KMS-11 (cell line): ENCODE measurements around the gene EPHB2.

ENCODE experiments used
- H2AFZ ChIP-seq: fragments of 200-600 bp; sonication (generic); 2 replicates; pipeline ENCODE4 v1.6.1; 2016; ENCODE audit warnings: antibody characterized with exemption, mixed run types, low read depth
- H3K27ac ChIP-seq: fragments of 200-600 bp; sonication (generic); 2 replicates; pipeline ENCODE4 v1.6.1; 2016; ENCODE audit warnings: mild to moderate bottlenecking, mixed run types
- H3K27me3 ChIP-seq: fragments of 200-600 bp; sonication (generic); 2 replicates; pipeline ENCODE4 v1.6.1; 2017; ENCODE audit warnings: mild to moderate bottlenecking, low read depth, mixed run types, moderate library complexity; ENCODE audit not compliant: insufficient read depth
- H3K36me3 ChIP-seq: fragments of 200-600 bp; sonication (generic); 2 replicates; pipeline ENCODE4 v1.6.1; 2017; ENCODE audit warnings: mild to moderate bottlenecking, mixed run types; ENCODE audit not compliant: insufficient read depth
- H3K4me1 ChIP-seq: fragments of 200-600 bp; sonication (generic); 2 replicates; pipeline ENCODE4 v1.6.1; 2016; ENCODE audit warnings: mild to moderate bottlenecking, low read depth, mixed run types; ENCODE audit not compliant: poor library complexity, severe bottlenecking
- H3K4me2 ChIP-seq: fragments of 200-600 bp; sonication (generic); 2 replicates; pipeline ENCODE4 v1.7.0; 2016; ENCODE audit warnings: mild to moderate bottlenecking, mixed run types
- H3K4me3 ChIP-seq: fragments of 200-600 bp; sonication (generic); IDR thresholded peaks from 2 replicates; pipeline ENCODE4 v1.6.1; 2017; ENCODE audit warnings: low read depth, low read length, mixed read lengths; ENCODE audit not compliant: insufficient read depth
- H3K79me2 ChIP-seq: fragments of 200-600 bp; sonication (generic); 2 replicates; pipeline ENCODE4 v1.6.1; 2016; ENCODE audit warnings: low read depth, mixed run types; ENCODE audit not compliant: insufficient read depth
- H3K9ac ChIP-seq: fragments of 200-600 bp; sonication (generic); 2 replicates; pipeline ENCODE4 v1.6.1; 2016; ENCODE audit warnings: mild to moderate bottlenecking, mixed run types
- H4K20me1 ChIP-seq: fragments of 200-600 bp; sonication (generic); 2 replicates; pipeline ENCODE4 v1.6.1; 2016; ENCODE audit warnings: mild to moderate bottlenecking, mixed run types; ENCODE audit not compliant: insufficient read depth
- CTCF ChIP-seq: fragments of 200-600 bp; sonication (generic); conservative IDR thresholded peaks from 2 replicates; pipeline ENCODE4 v1.6.1; 2017; ENCODE audit warnings: low read depth, mild to moderate bottlenecking, antibody characterized with exemption, low read length, moderate library complexity, mixed read lengths

The EPHB2 gene

GRCh38 chr1:22953057-22953739 is 242.6 kb downstream of the EPHB2 start:
- Histone ChIP-seq H3K27ac (no peak overlapping the region), H3K36me3 (no peaks in the 10 kb centered on the region), H2AFZ (no peak overlapping the region), H4K20me1 (no peaks in the 10 kb centered on the region), H3K4me2 (no peak overlapping the region), H3K79me2 (no peaks in the 10 kb centered on the region), H3K4me3 (no peak overlapping the region), H3K9ac (no peak overlapping the region), H3K4me1 (no peaks in the 10 kb centered on the region), H3K27me3 (no peaks in the 10 kb centered on the region)
- no peak for TF ChIP-seq CTCF

DNA sequence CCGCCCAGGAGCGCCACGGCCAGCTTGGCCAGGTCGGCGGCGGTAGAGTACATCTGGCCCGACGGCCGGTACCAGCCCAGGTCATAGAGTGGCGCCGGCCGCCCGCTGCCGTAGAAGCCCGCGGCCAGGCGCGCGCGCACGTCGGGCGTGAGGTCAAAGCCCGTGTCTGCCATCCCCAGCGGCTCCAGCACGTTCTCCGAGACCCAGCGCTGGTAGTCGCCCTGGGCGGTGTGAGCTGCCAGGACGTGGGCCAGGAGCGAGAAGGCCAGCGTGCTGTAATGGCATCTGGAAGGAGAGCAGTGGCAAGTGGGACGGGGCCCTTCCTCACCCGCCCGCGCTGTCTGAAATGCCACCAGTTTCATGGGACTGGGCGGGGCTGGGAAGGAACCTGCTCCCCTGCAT is 243.1 kb downstream of the EPHB2 start:
- Histone ChIP-seq H4K20me1 (no peaks in the 10 kb centered on the region), H3K4me2 (no peak overlapping the region), H3K79me2 (no peaks in the 10 kb centered on the region), H3K27ac (no peak overlapping the region), H3K9ac (no peak overlapping the region), H3K4me1 (no peaks in the 10 kb centered on the region), H3K4me3 (no peak overlapping the region), H2AFZ (no peak overlapping the region), H3K27me3 (no peaks in the 10 kb centered on the region), H3K36me3 (no peaks in the 10 kb centered on the region)
- no peak for TF ChIP-seq CTCF

DNA sequence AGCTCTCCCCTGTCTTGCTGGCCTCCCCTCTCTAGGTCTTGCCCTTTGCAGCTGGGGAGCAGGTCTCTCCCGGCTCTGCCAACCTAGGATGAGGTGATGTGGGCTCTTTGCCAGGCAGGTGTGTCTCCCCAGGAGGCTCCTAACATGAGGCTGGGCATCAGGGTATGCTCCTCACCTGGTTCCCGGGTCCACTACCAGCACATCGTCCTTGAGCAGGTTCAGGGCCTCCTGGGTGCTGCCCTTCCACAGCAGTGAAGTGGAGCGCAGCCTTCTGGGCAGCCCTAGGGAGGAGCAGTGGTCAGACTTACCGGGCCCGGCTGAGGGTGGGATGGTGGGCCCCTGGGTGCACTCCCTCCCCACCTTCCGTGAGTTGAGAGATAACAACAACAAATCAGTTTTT is 244.5 kb downstream of the EPHB2 start:
- Histone ChIP-seq H2AFZ (no peak overlapping the region), H3K27ac (no peak overlapping the region), H3K36me3 (no peaks in the 10 kb centered on the region), H3K9ac (no peak overlapping the region), H4K20me1 (no peaks in the 10 kb centered on the region), H3K4me1 (no peaks in the 10 kb centered on the region), H3K27me3 (no peaks in the 10 kb centered on the region), H3K4me3 (no peak overlapping the region), H3K79me2 (no peaks in the 10 kb centered on the region), H3K4me2 (no peak overlapping the region)
- TF ChIP-seq CTCF = no peak

DNA sequence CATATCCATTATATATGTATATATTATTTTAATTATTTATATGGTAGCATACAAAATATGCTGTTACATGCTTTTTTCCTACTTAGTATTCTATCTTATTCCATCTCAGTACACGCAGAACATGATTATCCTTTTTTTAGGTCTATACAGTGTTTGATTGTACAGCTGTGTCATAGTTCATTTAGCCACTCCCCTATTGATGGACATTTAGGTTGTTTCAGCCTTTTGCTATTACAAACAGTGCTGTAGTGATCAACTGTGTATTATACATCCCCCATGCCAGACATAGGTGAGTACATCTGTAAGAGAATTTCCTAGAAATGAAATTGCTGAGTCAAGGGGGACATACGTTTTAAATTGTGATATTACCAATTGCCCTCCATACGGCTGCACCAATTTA is 246.4 kb downstream of the EPHB2 start:
- no peaks in the 10 kb centered on the region; the same call in 1 of the 2 replicates for H3K27me3 ChIP-seq
- TF ChIP-seq CTCF = no peak
- H3K4me3 ChIP-seq = no peak overlapping the region

More for the DNA sequence above, 246.4 kb downstream of the EPHB2 start:
- H3K4me1 ChIP-seq = no peaks in the 10 kb centered on the region
- no peaks in the 10 kb centered on the region for H3K36me3 ChIP-seq
- H3K27ac ChIP-seq = no peak overlapping the region
- no peak overlapping the region for H3K9ac ChIP-seq
- H3K79me2 ChIP-seq = no peaks in the 10 kb centered on the region
- H3K4me2 ChIP-seq = no peak overlapping the region
- H2AFZ ChIP-seq = no peak overlapping the region
- no peaks in the 10 kb centered on the region for H4K20me1 ChIP-seq
